HG03095 (cell line): Measurements from ENCODE around the gene ATP4A.
A peak's percentile ranks its signal among the peaks of the same experiment; 100 is the strongest.

Source experiments
- ATAC-seq: cut with Tn5 transposase; IDR thresholded peaks from one replicate; pipeline ENCODE4 v1.9.1; 2021; ENCODE audit warnings: moderate library complexity; ENCODE audit not compliant: unreplicated experiment

Gene ATP4A

DNA sequence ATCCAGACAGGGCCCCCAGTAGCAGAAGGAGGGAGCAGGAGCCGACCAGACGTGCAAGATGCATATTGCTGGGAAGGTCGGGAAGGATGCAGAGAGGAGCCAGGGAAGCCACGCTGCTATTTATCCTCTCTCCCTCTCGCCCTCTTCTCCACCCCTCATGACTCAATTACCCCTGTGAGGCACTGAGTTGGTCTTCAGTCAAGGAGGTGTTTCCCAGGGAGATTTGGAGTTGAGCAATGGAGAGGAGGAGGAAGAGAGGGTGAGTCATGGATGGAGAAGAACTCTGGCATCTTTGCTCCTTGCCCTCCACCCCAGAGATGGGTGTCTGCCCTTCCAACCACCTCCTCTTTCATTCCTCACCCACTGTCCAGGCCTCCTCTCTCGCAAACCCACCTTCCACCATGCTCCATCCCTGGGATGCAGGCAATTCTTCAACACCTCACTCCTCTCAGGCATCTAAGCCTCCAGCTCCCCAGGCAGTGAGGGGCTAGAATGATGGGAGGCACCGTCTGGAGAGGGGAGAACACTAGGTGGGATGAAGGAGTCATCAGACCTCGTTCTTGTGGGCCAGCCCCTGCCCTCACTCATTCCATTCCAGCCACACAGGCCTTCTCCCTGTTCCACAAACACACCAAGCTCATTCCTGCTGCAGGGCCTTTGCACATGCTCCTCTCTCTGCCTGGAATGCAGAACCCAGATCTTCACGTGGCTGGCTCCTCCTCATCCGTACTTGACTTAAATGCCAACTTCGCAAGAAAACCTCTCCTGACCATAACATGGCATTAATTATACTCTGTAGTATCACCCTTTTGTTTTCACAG, 35.0 kb downstream of the ATP4A start, which contains the start of gene SBSN:
Gene SBSN, minus strand, starts transcription at position 94 of the 821 bp plus-strand sequence. Its CDS starts 30 bp downstream, at position 64.
- no peak for ATAC-seq

GRCh38 chr19:35525873-35526272, 37.6 kb downstream of the ATP4A start:
- ATAC-seq, result no peak

DNA sequence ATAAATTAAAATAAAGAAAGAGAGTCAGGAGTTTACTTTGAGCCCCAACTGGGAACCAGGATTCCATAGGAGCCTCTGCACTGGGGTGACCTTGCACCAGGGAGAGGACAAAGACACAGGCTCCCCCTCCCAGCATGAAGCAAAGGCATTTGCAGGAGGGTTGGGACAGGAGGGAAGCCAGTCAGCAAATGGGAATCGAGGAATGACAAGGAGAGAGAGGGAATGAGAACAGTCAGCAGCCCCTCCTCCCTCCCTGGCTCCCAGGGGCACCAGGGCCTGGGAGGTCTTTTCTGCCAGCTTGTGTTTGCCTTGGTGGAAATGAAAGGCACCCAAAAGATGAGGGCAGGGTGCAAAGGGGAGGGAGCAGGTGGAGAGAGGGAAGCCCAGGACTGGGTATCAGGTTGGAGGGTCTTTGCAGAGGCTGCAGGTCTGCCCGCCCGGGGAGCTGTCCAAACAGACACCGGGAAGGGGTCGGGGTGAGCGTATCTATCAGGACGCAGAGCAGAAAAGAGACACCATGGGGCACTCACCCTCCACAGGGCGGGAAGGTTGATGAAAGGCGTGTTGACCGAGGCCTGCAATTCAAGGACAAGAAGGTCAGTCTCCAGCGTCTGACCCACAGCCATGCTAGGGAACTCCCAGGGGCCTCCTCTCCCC, 39.1 kb downstream of the ATP4A start:
- no peak for ATAC-seq

DNA sequence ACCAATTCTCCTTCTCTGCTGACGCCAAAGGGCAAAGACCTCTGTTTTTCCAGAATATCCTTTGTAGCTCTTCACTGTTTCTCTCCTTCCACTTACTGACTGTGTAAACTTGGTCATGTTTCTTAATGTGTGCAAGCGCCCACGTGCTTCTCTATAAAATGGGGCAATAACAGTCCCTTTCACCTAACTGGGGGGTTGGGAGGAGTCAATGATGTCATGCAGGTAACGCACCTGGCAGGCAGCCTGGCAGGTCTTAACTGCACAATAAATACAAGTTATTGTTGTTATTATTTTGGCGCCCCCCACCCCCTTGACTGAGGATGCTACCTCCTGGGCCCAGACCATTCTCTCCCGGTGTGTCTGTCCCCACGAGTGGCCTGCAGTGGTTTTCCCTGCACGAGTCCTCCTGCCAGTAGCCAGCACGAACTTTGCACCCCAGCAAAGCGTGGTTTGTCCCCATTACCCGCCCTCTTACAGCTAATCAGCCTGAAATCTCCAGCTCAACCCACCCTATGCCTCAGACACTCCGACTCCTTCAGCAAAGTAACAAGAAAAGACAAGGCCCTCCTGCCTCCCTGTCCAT, 40.6 kb downstream of the ATP4A start:
- ATAC-seq, result no peak

GRCh38 chr19:35521124-35521743, 42.2 kb downstream of the ATP4A start:
- ATAC-seq, result no peak

- ATAC-seq, result no peak
Observed at GRCh38 chr19:35519291-35519690, 44.2 kb downstream of the ATP4A start.

- ATAC-seq, result no peak
Observed at GRCh38 chr19:35518313-35518712, 45.1 kb downstream of the ATP4A start.

DNA sequence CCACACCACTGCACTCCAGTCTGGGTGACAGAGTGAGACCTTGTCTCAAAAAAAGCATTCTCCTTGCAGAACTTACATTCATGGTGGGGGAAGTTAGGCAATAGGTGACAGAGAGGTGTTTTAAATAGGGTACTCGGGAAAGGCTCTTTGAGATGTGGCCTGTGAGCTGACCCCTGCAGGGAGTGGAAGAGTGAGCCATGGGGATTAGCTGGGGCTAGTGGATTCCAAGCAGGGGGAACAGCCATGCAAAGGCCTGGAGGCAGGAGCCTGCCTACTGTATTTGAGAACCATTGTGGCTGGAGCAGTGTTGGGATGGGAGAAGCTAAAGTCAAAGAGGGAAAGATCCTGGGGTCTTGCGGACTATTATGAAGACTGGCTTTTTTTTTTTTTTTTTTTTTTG, 46.1 kb downstream of the ATP4A start:
- ATAC-seq, result no peak

DNA sequence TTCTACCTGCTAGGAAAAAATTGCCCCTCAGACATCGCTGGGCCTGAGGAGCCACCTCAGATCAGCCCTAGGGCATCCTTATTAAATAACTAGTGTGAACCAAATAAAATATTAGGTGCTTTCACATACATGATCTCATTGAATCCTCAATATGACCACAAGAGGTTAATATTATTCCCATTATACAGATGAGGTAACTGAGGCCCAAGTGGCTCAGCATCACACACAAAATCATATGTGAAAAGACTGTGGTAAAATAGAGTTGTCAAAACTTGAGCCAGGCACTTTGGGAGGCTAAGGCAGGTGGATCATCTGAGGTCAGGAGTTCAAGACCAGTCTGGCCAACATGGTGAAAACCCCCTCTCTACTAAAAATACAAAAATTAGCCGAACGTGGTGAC, 47.1 kb downstream of the ATP4A start:
- no peak for ATAC-seq

DNA sequence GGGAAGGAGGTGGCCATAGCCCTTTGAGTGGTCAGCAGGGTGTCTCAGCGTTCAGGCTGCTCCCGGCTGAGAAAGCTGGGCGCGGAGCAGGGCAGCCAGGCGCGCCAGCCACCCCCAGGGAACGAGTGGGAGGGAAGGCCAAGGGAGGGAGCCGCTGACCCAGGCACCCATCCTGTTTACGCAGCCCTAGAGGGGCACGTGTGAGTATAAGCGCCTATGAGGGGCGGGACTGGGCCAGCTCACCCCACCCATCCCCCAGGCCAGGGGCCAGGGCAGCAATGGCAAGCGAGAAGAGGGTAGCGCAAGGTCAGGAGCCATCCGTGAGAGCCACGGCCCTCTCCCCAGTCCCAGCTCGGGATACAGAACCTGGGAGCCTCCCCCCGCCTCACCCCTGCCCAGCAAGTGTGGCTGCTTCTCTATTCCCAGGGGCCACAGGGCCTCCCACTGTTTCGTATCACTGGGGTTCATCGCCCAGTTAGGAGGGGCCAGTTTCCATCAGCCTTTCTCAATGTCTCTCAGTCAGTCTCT, 49.1 kb downstream of the ATP4A start:
- no peak for ATAC-seq

DNA sequence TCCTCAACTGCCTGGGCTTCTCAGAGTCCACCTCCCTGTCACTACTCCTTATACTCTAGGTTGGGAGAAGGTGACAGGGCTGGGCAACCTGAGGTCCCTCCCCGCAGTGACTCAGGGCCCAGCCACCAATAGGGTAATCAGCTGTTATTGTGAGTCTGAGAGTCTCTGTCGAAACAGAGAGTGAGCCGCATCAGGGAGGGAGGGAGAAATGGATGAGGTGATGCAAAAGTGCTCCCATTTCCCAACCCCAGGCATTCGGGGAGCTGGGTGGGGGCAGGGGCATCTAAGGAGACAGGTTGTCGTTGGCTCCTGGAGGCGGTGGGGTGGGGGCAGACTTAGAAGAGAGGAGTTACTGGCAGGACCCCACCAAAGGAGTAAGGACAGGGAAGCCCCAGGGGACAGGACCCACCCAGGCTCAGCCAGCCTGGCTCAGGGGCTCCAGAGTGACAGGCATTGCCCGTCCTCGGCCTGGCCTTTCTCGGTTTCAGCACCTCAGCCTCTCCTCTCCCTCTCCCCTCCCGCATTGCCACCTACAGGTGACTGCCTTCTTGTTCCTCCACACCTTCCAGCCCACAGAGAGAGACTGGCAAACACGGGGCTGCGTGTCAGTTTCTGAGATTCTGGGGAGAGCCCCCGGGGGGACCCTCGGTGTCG, 49.7 kb downstream of the ATP4A start, which contains the start of gene DMKN:
Gene DMKN, minus strand, starts transcription at position 22 of the 654 bp plus-strand sequence. CDS start 174 bp downstream, outside the sequence.
- no peak for ATAC-seq

DNA sequence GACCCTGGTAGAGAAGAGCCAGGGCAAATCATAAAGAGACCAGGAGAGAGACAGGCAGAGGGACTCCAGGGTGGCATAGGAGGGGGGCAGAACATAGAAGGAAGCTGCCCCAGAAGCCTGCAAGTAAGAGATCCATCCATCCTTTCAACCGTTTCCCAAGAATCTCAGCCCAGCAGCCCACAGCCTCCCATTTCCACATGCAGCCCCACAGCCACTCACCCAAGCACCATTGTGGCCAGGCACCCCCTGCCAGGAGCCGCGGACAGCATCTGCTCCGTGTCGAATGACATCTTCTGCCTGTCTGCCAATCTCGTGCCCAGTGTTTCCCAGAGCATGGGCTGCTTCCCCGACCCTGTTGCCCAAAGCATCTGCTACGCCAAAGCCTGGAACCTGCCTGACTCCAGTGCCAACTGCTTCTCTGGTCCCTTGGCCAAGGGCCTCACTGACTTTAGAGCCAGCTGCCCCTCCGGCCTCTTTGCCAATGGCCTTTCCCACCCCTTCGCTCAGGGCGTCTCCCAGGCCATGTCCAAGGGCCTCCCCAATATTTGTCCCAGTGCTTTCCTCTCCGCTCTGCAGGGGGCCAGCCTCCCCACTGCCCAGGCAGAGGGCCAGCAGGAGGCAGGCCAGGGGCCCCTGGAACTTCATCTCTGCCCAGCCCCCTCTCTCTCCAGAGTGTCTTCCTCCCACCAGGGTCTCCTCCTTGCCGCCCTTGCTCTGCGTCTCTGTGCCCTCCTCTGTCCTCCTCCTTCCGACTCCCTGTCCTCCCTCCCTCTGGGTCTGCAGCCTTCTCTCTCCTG, 50.4 kb downstream of the ATP4A start:
- no peak for ATAC-seq

DNA sequence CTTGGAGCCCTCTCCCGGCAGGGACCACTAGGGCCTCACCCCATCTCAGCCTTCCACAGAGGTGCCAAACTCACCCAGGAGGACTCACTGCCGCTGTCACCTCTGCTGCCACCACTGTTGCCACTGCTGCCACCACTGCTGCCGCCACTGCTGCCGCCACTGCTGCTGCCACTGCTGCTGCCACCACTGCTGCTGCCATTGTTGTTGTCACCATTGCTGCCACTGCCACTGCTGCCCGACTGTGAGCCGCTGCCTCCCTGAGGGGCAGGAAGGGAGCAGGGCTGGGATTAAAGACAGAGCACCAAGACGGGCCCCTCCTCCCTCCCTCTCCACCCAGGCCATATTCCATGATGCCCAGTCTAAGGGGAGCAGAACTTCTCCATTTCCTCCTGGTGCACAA, 52.1 kb downstream of the ATP4A start:
- no peak for ATAC-seq

GRCh38 chr19:35510626-35510964, 52.9 kb downstream of the ATP4A start:
- ATAC-seq, result no peak

DNA sequence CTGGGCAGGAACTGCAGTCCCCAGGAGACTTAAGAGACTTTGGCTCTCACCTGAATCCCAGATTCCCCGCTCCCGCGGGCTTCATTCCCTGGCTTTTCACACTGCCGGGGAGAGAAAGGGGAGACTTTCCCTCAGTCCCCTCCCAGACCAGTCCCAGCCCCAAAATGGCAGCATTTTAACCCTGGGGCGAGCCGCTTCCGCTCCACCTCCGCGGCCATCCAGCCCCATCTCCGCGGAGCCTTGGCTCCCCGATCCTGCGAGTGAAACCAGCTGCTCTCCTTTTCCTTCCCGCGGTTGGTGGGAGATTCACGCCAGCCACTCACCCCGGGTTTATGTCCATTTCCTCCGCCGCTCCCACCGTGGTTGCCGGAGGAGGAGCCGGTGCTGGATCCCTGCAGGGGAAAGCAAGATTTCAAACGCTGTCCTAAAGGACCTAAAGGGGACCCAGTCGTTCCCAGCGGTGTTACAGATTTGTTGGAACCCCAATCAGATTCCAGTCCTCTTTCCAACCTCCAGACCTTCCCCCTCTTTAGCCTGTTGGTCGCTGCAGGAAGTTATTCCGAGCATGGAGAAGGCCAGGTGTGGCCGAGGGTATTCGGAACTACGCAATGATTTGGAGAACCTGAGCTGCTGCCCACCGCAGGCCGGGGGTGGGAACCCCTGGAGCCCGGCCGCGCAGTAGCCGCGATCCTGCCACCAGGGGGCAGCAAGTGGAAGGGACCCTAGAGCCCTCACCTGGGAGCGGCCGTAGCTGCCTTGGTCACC, 53.4 kb downstream of the ATP4A start:
- ATAC-seq, result peak; percentile 63

- no peak for ATAC-seq
Observed at GRCh38 chr19:35509018-35509652, 54.3 kb downstream of the ATP4A start.

DNA sequence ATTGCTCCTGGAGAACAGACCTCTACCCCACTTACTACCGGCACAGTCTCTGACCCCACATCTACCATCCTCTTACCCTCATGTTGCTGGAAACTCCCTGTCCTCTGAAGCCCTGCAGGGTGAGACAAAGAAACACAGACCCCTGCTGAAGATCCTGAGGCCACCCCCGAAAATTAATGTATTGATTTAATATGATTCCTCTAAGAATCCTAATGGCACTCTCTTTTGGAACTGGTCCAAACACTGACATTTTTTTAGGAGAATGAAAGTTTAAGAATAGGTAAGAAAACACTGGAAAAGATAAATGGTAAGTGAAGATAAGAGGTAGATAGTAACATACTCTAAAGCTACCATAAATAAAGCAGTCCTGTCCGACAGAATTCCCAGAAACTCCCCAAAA, 55.3 kb downstream of the ATP4A start:
- ATAC-seq, result no peak

DNA sequence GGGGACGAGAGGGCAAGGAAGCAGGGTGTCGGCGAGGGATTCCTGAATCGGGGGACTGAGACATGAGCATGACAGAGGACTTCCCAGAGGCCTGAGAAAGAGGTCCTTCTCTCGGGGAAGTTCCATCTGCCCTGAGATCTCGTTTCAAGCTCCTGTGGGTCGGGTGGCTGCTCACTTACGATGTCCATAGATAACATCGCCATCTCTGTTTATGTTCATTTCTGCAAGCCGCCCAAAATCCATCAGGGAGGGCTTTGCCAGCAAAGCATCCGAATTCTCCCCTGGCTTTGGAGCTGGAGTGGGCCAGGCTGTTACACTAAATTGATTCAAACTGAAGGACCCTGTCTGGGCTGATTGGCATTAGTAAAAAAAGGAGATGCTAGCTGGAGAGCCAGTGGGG, 55.9 kb downstream of the ATP4A start:
- no peak for ATAC-seq

DNA sequence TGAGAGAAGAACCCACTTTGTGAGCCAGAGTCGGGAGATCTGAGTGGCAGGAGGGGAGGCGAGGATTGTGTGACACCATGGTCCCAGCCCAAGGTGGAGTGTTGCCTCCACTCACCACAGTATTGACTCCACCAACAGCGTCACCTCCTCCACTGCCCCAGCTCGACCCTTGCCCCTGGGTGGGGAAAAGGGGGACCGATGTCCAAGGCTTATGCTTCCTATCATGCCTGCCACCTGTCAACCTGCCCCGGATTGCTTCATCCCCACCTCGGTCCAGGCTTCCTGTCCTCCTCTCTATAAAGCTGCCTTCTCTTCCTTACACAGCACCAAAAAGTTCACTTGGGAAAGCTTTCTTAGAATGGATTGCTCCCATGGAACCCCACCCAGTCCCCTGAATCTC, 57.4 kb downstream of the ATP4A start:
- no peak for ATAC-seq
